NCI-H1048 (cell line): ENCODE data around the gene HEMGN.

Source experiments
- DNase-seq: peaks from one replicate; lab custom pipeline; 2025; lab: John Stamatoyannopoulos, UW

The HEMGN gene

GRCh38 chr9:97928986-97929604 is 8.9 kb downstream of the HEMGN start:
- no peak for DNase-seq

- DNase-seq, result no peak
Measured at GRCh38 chr9:97925497-97926334, 12.3 kb downstream of the HEMGN start.

GRCh38 chr9:97924386-97924785 is 13.6 kb downstream of the HEMGN start:
- DNase-seq, result no peak

- peak; percentile 24 for DNase-seq
Measured at GRCh38 chr9:97923529-97924108, 14.4 kb downstream of the HEMGN start.

- peak; percentile 97 for DNase-seq
Measured at GRCh38 chr9:97921959-97922724, 15.8 kb downstream of the HEMGN start, which contains the start of gene TRMO. Gene TRMO (minus strand): TSS chr9:97922500. CDS start chr9:97922493, 7 bp downstream.

GRCh38 chr9:97919217-97919813 is 18.7 kb downstream of the HEMGN start:
- DNase-seq, result no peak

- DNase-seq, result no peak
Measured at GRCh38 chr9:97918611-97919010, 19.4 kb downstream of the HEMGN start.

- DNase-seq, result no peak
Measured at GRCh38 chr9:97911970-97912369, 26.0 kb downstream of the HEMGN start.

- no peak for DNase-seq
Measured at GRCh38 chr9:97911528-97911927, 26.4 kb downstream of the HEMGN start.

GRCh38 chr9:97910357-97910756 is 27.6 kb downstream of the HEMGN start:
- DNase-seq, result no peak

- DNase-seq, result no peak
Measured at GRCh38 chr9:97908705-97909104, 29.3 kb downstream of the HEMGN start.

- DNase-seq, result no peak
Measured at GRCh38 chr9:97907632-97908031, 30.3 kb downstream of the HEMGN start.

- DNase-seq, result no peak
Measured at GRCh38 chr9:97907046-97907445, 30.9 kb downstream of the HEMGN start.

GRCh38 chr9:97906236-97906831 is 31.6 kb downstream of the HEMGN start:
- DNase-seq, result no peak

- no peak for DNase-seq
Measured at GRCh38 chr9:97905228-97905627, 32.7 kb downstream of the HEMGN start.

- no peak for DNase-seq
Measured at GRCh38 chr9:97904725-97905124, 33.2 kb downstream of the HEMGN start.

GRCh38 chr9:97903177-97903576 is 34.8 kb downstream of the HEMGN start:
- no peak for DNase-seq

- DNase-seq, result no peak
Measured at GRCh38 chr9:97900738-97901565, 37.0 kb downstream of the HEMGN start.

GRCh38 chr9:97900103-97900737 is 37.8 kb downstream of the HEMGN start:
- no peak for DNase-seq

GRCh38 chr9:97895695-97896332 is 42.2 kb downstream of the HEMGN start:
- no peak for DNase-seq
